Activated naive CD4-positive, alpha-beta T cell treated with anti-CD3 and anti-CD28 coated beads for 36 hours (primary cell): ENCODE measurements around the gene PPP1R9B. TPM values are rescaled to one million over a fixed set of nuclear protein-coding genes. Genes with fewer than 3 reads are reported as not detected.

Source experiments
- CTCF ChIA-PET: fragments of 350-600 bp; sonication (Branson Sonifier 250); formaldehyde crosslinking; loops from one replicate; lab custom pipeline; 2021; ENCODE audit warnings: antibody characterized with exemption; lab: Charles Lee
- DNase-seq: peaks from one replicate; pipeline ENCODE4 v3.0.0-alpha.2; 2020
- H3K27ac Mint-ChIP-seq: one replicate; pipeline ENCODE4 v1.8.0; 2021; ENCODE audit warnings: mild to moderate bottlenecking, mixed read lengths
- H3K27me3 Mint-ChIP-seq: one replicate; pipeline ENCODE4 v1.8.0; 2021; ENCODE audit warnings: low read depth, mixed read lengths
- H3K36me3 Mint-ChIP-seq: one replicate; pipeline ENCODE4 v1.8.0; 2021; ENCODE audit warnings: low read depth, mixed read lengths
- H3K4me1 Mint-ChIP-seq: one replicate; pipeline ENCODE4 v1.8.0; 2021; ENCODE audit warnings: low read depth, mixed read lengths
- H3K4me3 Mint-ChIP-seq: one replicate; pipeline ENCODE4 v1.8.0; 2021; ENCODE audit warnings: mild to moderate bottlenecking, moderate library complexity, mixed read lengths
- H3K9me3 Mint-ChIP-seq: one replicate; pipeline ENCODE4 v1.8.0; 2021; ENCODE audit warnings: mixed read lengths
- intact Hi-C: fragments of 100-400 bp; cut with micrococcal nuclease; formaldehyde crosslinking; loops from one replicate; pipeline ENCODE4 v1.15.1; 2023
- total RNA-seq, 2 experiments: library from RNA; stranded (reverse); gene quantifications; one replicate each; pipeline ENCODE4 v1.2.3, GENCODE V29; 2021

Gene PPP1R9B
- total RNA-seq, 2 experiments from 2014 or later: 67.7 TPM

DNA sequence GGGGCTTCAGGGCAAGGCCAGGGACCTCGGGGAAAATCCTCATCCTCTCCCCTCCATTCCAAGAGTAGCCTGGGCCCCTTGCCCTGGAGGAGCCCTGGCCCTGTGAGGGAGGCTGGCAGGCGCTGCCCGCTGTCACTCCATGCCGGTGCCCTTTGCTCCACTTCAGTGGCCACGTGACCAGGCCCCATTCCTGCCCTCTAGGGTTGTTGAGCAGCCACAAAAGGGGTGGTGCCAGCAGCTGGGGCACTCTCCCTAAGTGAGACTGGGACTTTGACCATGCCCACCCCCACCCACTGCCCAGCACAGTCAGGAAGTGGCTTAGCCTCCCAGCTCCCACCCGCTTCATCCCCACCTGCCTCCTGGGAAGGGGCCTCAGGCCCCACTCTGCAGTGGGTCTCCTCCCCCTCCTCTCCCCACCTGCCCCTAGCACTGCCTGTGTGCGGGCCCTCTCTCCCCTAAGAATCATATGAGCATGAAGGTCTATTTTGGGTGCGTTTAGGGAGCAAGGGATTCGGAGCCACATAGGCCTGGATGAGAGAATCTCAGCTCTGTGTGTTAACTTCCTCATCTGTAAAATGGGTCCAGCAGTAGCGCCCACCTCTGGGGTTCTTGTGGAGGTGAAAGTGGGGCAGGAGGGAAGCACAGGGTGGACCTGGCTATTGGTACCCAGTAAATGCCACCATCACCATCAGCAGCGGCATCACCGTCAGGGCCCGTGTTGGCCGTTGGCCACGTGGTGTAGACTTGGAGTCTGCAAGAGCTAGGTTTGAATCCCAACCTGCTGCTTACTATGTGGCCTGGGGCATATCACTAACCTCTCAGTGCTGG lies 48.1 kb downstream of the PPP1R9B start:
- H3K27ac Mint-ChIP-seq: no peak overlapping the region
- H3K36me3 Mint-ChIP-seq: no peaks in the 10 kb centered on the region

GRCh38 chr17:50101346-50102163 lies 48.9 kb downstream of the PPP1R9B start:
- CTCF ChIA-PET: interaction anchor here (1.0 to 2.8 kb wide), 4 partner anchors 7 to 75 kb away, joined by 3 to 11 read pairs (median 7); partner anchors contain the start of gene PDK2
- H3K27ac Mint-ChIP-seq: no peak overlapping the region
- no peak for DNase-seq
- no peaks in the 10 kb centered on the region for H3K27me3 Mint-ChIP-seq
- intact Hi-C loops: no loop called here
- no peak overlapping the region for H3K4me3 Mint-ChIP-seq
- H3K36me3 Mint-ChIP-seq: no peaks in the 10 kb centered on the region
- H3K4me1 Mint-ChIP-seq: peaks cover 2% of the 10 kb centered on the region
- H3K9me3 Mint-ChIP-seq: no peaks in the 10 kb centered on the region

More for the DNA sequence above, 48.1 kb downstream of the PPP1R9B start:
- DNase-seq: no peak
- intact Hi-C loops: no loop called here
- no peaks in the 10 kb centered on the region for H3K9me3 Mint-ChIP-seq
- H3K4me1 Mint-ChIP-seq: no peaks in the 10 kb centered on the region
- H3K4me3 Mint-ChIP-seq: no peak overlapping the region
- CTCF ChIA-PET: interaction anchor here (1.0 to 2.8 kb wide), 5 partner anchors 8 to 75 kb away, joined by 3 to 11 read pairs (median 4); partner anchors contain the start of gene PDK2
- H3K27me3 Mint-ChIP-seq: no peaks in the 10 kb centered on the region

- peaks cover 8% of the 10 kb centered on the region for H3K4me1 Mint-ChIP-seq
- CTCF ChIA-PET: interaction anchor here (0.6 to 1.8 kb wide), 3 partner anchors 13 to 71 kb away, joined by 3 to 10 read pairs (median 4); no protein-coding TSS in a partner anchor
- H3K4me3 Mint-ChIP-seq: no peak overlapping the region
- H3K27me3 Mint-ChIP-seq: no peaks in the 10 kb centered on the region
- intact Hi-C loops: no loop called here
- no peaks in the 10 kb centered on the region for H3K36me3 Mint-ChIP-seq
- no peak overlapping the region for H3K27ac Mint-ChIP-seq
- DNase-seq: no peak
- H3K9me3 Mint-ChIP-seq: no peaks in the 10 kb centered on the region
Observed at GRCh38 chr17:50100921-50101345, 49.5 kb downstream of the PPP1R9B start.

DNA sequence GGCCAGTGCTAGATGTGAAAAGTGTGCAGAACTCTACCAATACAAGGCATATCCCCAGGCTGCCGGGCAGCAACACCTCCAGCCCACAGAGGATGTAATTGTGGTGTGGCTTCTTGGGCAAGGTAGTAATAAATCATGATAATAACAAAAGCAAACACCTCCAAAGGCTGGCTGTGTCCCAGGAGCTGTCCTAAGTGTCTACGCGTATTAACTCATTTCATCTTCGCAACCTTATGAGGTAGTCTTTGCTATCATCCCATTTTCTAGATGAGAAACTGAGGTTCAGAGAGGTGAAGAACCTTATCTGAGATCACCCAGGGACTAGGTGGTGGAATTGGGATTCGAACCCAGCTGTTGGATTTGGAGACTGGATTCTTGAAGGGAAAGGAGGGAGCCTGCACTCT lies 50.0 kb downstream of the PPP1R9B start:
- Mint-ChIP-seq H3K4me3 (no peak overlapping the region), H3K27ac (no peak overlapping the region), H3K4me1 (peaks cover 12% of the 10 kb centered on the region), H3K36me3 (no peaks in the 10 kb centered on the region), H3K27me3 (no peaks in the 10 kb centered on the region), H3K9me3 (no peaks in the 10 kb centered on the region)
- CTCF ChIA-PET: interaction anchor here (0.6 to 1.8 kb wide), 5 partner anchors 13 to 70 kb away, joined by 3 to 10 read pairs (median 4); no protein-coding TSS in a partner anchor
- intact Hi-C loops: no loop called here
- DNase-seq: no peak

GRCh38 chr17:50099003-50099402 lies 51.5 kb downstream of the PPP1R9B start:
- no peaks in the 10 kb centered on the region for H3K27me3 Mint-ChIP-seq
- no peak overlapping the region for H3K4me3 Mint-ChIP-seq
- no peak overlapping the region for H3K27ac Mint-ChIP-seq
- H3K36me3 Mint-ChIP-seq: no peaks in the 10 kb centered on the region
- H3K9me3 Mint-ChIP-seq: no peaks in the 10 kb centered on the region
- intact Hi-C loops: no loop called here
- CTCF ChIA-PET: interaction anchor here (1.4 to 1.8 kb wide), 2 partner anchors 40 to 198 kb away, joined by 3 to 4 read pairs; no protein-coding TSS in a partner anchor
- H3K4me1 Mint-ChIP-seq: peaks cover 16% of the 10 kb centered on the region
- no peak for DNase-seq

GRCh38 chr17:50098583-50098982 lies 51.9 kb downstream of the PPP1R9B start:
- H3K9me3 Mint-ChIP-seq: no peaks in the 10 kb centered on the region
- H3K36me3 Mint-ChIP-seq: no peaks in the 10 kb centered on the region
- intact Hi-C loops: no loop called here
- H3K27ac Mint-ChIP-seq: no peak overlapping the region
- H3K4me3 Mint-ChIP-seq: no peak overlapping the region
- no peaks in the 10 kb centered on the region for H3K27me3 Mint-ChIP-seq
- CTCF ChIA-PET: interaction anchor here (0.7 to 3.1 kb wide), 3 partner anchors 11 to 198 kb away, joined by 3 to 12 read pairs (median 3); no protein-coding TSS in a partner anchor
- H3K4me1 Mint-ChIP-seq: peaks cover 16% of the 10 kb centered on the region
- DNase-seq: no peak

DNA sequence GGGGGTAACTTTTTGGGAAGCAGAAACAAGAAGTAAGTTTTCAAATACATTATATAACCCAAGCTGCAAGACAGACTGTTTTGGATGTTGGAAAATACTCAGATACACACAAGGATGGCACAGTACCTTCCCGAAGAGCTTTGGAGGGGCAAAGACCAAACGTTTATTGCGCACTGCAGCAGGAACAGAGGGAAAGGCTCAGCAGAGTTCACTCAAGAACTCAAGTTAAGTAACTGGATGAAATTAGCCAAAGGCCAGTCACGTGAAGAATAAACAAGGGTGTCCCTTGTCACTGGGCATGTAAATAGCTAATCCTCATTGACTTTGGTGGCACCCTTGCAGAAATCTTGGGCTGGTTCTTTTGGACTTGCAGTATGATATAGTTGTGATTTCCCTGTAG lies 52.6 kb downstream of the PPP1R9B start:
- Mint-ChIP-seq H3K4me1 (peaks cover 16% of the 10 kb centered on the region), H3K36me3 (no peaks in the 10 kb centered on the region), H3K27me3 (no peaks in the 10 kb centered on the region), H3K27ac (no peak overlapping the region), H3K9me3 (no peaks in the 10 kb centered on the region), H3K4me3 (no peak overlapping the region)
- intact Hi-C loops: no loop called here
- CTCF ChIA-PET: interaction anchor here (0.7 to 3.1 kb wide), 2 partner anchors 10 to 24 kb away, joined by 3 to 12 read pairs; no protein-coding TSS in a partner anchor
- no peak for DNase-seq

GRCh38 chr17:50097455-50097854 lies 53.0 kb downstream of the PPP1R9B start:
- Mint-ChIP-seq H3K9me3 (no peaks in the 10 kb centered on the region), H3K27ac (no peak overlapping the region), H3K36me3 (no peaks in the 10 kb centered on the region), H3K4me1 (peaks cover 16% of the 10 kb centered on the region), H3K4me3 (no peak overlapping the region), H3K27me3 (no peaks in the 10 kb centered on the region)
- CTCF ChIA-PET: interaction anchor here (0.8 to 3.1 kb wide), 3 partner anchors 10 to 101 kb away, joined by 3 to 12 read pairs (median 4); no protein-coding TSS in a partner anchor
- no peak for DNase-seq
- intact Hi-C loops: no loop called here

- Mint-ChIP-seq H3K36me3 (no peaks in the 10 kb centered on the region), H3K9me3 (no peaks in the 10 kb centered on the region), H3K27me3 (no peaks in the 10 kb centered on the region), H3K4me3 (no peak overlapping the region), H3K27ac (no peak overlapping the region), H3K4me1 (peaks cover 16% of the 10 kb centered on the region)
- DNase-seq: no peak
- CTCF ChIA-PET: interaction anchor here (0.7 to 3.1 kb wide), 4 partner anchors 9 to 143 kb away, joined by 3 to 12 read pairs (median 4); no protein-coding TSS in a partner anchor
- intact Hi-C loops: no loop called here
Observed at GRCh38 chr17:50096758-50097157, 53.7 kb downstream of the PPP1R9B start.

- peaks cover 16% of the 10 kb centered on the region for H3K4me1 Mint-ChIP-seq
- no peaks in the 10 kb centered on the region for H3K36me3 Mint-ChIP-seq
- H3K4me3 Mint-ChIP-seq: peak overlapping the region; percentile 82
- CTCF ChIA-PET: interaction anchor here (0.7 to 3.1 kb wide), 4 partner anchors 9 to 143 kb away, joined by 3 to 12 read pairs (median 3); no protein-coding TSS in a partner anchor
- no peak overlapping the region for H3K27ac Mint-ChIP-seq
- H3K9me3 Mint-ChIP-seq: no peaks in the 10 kb centered on the region
- no peaks in the 10 kb centered on the region for H3K27me3 Mint-ChIP-seq
- intact Hi-C loops: no loop called here
- DNase-seq: no peak
Observed at GRCh38 chr17:50096092-50096491, 54.4 kb downstream of the PPP1R9B start.

GRCh38 chr17:50095626-50096037 lies 54.8 kb downstream of the PPP1R9B start:
- peaks cover 16% of the 10 kb centered on the region for H3K4me1 Mint-ChIP-seq
- H3K4me3 Mint-ChIP-seq: peak overlapping the region; percentile 82
- CTCF ChIA-PET: interaction anchor here (0.9 to 3.1 kb wide), 2 partner anchors 8 to 21 kb away, joined by 3 to 12 read pairs; no protein-coding TSS in a partner anchor

More at GRCh38 chr17:50095626-50096037, 54.8 kb downstream of the PPP1R9B start:
- intact Hi-C loops: loop anchor here (1.0 to 2.0 kb wide), 4 partner anchors 39 to 69 kb away; partner anchors contain the start of gene ITGA3
- H3K9me3 Mint-ChIP-seq: no peaks in the 10 kb centered on the region
- no peaks in the 10 kb centered on the region for H3K27me3 Mint-ChIP-seq
- no peaks in the 10 kb centered on the region for H3K36me3 Mint-ChIP-seq
- DNase-seq: no peak
- H3K27ac Mint-ChIP-seq: peak overlapping the region; percentile 55
